GM19372 (cell line): Measurements from ENCODE around the gene GGT6.
"Not testable (repeated sequence)": the region's sequence is repeated elsewhere in the genome, so short reads cannot be mapped to it uniquely, and the experiment has no call there.

Source experiments
- ATAC-seq: cut with Tn5 transposase; IDR thresholded peaks from one replicate; pipeline ENCODE4 v1.9.1; 2021; ENCODE audit warnings: mild to moderate bottlenecking, low read depth, moderate library complexity; ENCODE audit not compliant: unreplicated experiment

Gene GGT6

GRCh38 chr17:4592240-4593005 is 32.0 kb upstream of the GGT6 start:
- ATAC-seq, result no peak

- ATAC-seq, result no peak
These were observed 31.2 kb upstream of the GGT6 start for GRCh38 chr17:4591529-4591928.

GRCh38 chr17:4590981-4591453 is 30.6 kb upstream of the GGT6 start:
- ATAC-seq, result no peak

- ATAC-seq, result not testable (repeated sequence)
These were observed 29.7 kb upstream of the GGT6 start for GRCh38 chr17:4590042-4590441.

GRCh38 chr17:4588898-4589625 is 28.7 kb upstream of the GGT6 start:
- no peak for ATAC-seq

DNA sequence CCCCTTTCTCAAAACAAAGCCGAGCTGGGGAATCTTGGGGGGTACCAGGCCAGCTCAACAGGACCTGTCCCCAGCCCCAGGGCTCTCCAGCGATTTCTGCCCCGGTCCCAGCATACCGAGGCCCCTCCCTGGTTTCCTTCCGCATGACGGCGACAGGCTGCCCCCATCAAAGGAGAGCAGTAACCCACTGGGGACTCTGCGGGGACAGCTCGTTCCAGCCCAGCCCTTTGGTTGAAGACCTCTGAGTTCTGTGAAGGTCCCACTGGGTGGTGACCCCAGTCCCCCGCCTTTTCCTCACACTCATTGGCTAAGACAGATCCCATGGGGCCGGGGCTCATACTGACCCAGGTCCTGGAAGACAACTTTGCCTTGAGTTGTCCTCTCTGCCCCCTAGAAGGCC is 28.0 kb upstream of the GGT6 start:
- ATAC-seq, result no peak

DNA sequence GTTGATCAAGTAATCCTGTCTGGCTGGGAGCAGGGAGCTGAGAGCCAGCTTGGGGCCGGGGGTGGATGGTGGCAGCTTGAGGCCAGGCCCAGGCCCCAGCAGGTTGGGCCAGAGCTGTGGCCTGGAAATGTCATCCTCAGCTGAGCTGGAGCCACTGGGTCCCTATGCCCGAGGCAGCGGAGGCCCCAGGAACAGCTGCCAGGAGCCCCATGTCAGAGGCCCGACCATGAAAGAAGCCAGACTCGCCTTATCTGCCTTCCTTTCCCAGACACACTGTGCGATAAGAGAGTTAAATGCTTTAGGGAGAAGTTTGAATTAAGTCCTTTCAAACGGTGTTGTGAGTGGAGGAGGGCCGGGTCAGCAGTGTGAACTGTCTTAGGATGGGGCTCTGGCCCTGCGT is 27.4 kb upstream of the GGT6 start:
- ATAC-seq, result no peak

DNA sequence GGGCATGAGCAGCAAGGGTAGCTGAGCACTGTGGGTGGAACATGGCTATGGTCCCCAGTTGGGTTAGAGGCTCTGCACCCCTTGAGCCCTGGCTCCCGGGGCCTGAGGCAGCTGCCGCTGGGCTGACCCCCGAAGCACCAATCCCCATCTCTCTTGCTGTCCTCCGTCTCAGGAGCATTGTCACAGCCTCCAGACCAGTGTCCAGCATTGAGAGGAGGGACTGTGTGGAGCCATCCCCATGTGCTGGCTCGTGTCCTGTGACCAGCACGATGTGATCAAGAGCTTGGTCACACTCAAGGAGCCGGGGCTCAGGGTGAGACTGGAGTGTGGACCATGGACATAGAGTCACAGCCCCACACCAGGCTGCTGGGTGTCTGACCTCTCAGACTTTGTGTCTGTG is 26.8 kb upstream of the GGT6 start:
- no peak for ATAC-seq

- no peak for ATAC-seq
These were observed 25.7 kb upstream of the GGT6 start for GRCh38 chr17:4586043-4586442.

GRCh38 chr17:4585638-4585994 is 25.2 kb upstream of the GGT6 start:
- ATAC-seq, result no peak

DNA sequence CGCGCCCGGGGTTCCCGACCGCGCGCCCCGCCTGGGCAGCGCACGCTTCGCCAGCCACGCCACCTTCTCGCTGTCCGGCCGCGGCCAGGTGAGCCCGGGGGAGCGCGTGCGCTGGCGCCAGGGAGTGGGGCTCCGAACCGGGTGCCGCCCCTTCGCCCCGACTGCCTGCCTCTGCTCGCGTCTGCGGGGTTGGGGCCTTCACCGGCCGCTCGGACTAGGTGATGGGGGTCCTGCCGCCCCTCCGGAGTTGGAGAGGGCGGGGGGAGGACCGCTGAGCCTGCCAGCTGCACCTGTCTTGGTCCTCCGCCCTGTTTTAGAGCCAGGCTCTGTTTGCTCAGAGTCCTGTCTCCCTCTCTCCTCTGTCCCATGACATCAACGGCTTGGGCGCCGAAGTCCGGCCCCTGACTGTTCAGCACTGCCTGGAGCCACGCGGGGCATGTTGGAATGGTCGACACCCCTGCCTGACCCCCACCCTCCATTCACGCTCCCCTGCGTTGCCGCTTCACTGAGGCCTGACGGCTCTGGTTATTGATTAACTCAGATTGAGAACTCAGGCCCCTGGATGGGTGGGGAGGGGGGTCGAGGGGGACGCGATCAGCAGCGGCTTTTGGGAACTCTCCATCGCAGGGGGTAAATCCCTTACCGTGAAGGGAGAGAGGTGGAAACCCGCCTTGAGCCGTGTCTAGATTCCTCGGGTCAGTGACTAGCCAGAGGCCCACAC is 24.7 kb upstream of the GGT6 start:
- ATAC-seq, result no peak

DNA sequence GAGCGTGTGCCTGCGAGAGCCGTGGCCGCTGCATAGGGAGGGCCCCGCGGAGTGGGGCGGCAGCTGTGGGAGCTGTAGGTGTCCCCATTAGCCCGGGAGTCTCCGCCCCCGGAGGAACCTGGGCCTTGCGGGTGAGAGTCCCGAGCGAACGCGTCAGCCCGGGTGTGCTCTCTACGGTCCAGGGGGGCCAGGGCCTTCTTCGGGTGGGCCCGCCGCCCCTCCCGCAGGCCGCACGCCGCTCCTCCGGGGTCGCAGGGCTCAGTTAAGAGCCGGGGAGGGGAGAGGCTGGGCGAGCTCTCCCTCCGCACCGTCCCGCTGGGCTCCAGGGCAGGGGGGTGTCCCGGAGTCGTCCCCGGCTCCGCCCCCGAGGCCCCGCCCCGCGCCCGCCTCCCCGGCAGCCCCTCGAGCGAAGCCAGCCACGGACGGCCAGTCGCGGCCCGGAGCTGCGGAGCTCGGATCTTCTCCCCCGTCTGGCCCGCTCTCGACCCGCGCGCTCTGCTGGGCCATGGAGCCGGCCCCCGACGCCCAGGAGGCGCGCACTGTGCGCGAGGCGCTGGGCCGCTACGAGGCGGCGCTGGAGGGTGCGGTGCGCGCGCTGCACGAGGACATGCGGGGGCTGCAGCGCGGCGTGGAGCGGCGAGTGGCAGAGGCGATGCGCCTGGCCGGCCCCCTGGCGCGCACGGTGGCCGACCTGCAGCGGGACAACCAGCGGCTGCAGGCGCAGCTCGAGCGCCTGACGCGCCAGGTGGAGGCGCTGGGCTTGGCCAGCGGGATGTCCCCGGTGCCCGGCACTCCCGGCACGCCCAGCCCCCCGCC is 23.9 kb upstream of the GGT6 start, which contains the start of gene SMTNL2:
Gene SMTNL2 (plus strand): TSS at position 429 of the 816 bp plus-strand sequence. CDS start 77 bp downstream, at position 506.
- no peak for ATAC-seq

DNA sequence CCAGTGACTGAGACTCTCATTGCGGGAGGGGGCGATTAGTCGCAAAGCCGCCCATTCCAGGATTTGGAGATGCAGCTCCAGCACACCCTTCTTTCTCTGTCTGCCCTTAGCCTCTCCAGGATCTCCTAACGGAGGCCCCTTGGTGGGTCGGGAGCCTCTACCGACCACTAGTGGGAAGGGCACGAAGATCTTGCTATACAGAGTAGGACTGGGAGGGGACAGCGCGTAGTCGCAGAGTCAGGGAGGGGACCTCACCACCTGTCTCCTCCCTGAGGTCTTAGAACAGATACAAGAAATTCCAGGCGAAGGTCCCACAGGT is 23.4 kb upstream of the GGT6 start:
- ATAC-seq, result no peak

- ATAC-seq, result no peak
These were observed 22.8 kb upstream of the GGT6 start for GRCh38 chr17:4583206-4583605.

- ATAC-seq, result no peak
These were observed 22.3 kb upstream of the GGT6 start for GRCh38 chr17:4582691-4583090.

DNA sequence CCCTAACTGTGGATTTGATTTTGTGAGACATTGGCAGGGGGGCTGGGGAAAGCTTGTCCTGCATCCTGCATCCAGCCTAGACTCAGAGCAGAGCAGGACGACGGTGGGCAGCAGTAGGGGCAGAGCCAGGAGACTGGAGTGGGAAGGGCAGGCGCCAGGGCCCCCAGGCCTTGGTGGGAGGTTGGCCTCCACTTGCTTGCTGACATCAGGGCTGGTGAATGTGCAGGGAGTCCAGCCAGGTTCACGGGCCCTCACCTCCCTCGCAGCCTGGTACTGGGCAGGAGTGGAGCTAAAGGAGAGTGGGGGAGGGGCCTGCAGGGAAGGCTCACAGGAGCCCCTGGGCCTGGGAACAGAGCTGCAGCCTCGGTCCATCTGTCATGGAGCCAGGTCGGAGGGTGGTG is 21.7 kb upstream of the GGT6 start:
- ATAC-seq, result no peak

DNA sequence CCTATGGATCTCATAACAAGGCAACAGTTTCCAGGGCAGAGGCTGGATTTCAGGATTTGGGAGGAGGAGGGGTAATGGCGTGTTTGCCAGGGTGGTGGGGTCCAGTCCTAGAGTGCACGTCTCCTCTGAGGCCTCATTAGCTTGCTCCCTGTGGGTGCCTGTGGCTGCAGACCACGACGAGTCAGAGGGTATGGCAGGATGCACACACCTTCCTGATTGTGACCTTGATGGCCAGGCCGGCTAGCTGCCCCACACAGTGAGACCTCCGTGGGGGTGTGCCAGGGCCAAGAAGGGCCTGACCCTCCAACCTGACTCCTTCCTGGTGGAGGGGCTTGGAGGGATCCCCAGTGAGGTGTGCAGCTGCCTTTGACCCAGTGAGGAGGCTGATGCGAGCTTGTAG is 19.9 kb upstream of the GGT6 start:
- ATAC-seq, result no peak

- no peak for ATAC-seq
These were observed 19.3 kb upstream of the GGT6 start for GRCh38 chr17:4579678-4580077.

DNA sequence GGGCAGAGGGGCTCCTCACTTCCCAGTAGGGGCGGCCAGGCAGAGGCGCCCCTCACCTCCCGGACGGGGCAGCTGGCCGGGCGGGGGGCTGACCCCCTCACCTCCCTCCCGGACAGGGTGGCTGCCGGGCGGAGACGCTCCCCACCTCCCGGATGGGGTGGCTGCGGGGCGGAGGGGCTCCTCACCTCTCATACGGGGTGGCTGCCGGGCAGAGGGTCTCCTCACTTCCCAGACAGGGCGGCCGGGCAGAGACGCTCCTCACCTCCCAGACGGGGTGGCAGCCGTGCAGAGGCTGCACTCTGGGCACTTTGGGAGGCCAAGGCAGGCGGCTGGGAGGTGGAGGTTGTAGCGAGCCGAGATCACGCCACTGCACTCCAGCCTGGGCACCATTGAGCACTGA is 18.0 kb upstream of the GGT6 start:
- not testable (repeated sequence) for ATAC-seq

GRCh38 chr17:4577386-4577993 is 17.1 kb upstream of the GGT6 start:
- no peak for ATAC-seq
